Mesenchymal stem cell (in vitro differentiated cells and primary cell): Measurements from ENCODE around the gene HSPB7.
"Not testable (repeated sequence)": the region's sequence is repeated elsewhere in the genome, so short reads cannot be mapped to it uniquely, and the experiment has no call there.

ENCODE experiments used
- DNase-seq: peaks from one replicate; pipeline ENCODE4 v3.0.0-alpha.2; 2013
- H2AFZ ChIP-seq: one replicate; pipeline ENCODE4 v1.6.1; 2013; ENCODE audit warnings: low read depth, mild to moderate bottlenecking, control low read depth, inconsistent platforms, low read length, moderate library complexity
- H2AK5ac ChIP-seq: 2 replicates; pipeline ENCODE4 v1.6.1; 2013; ENCODE audit warnings: low read length, moderate library complexity, mild to moderate bottlenecking, inconsistent platforms; ENCODE audit not compliant: severe bottlenecking
- H2BK120ac ChIP-seq: one replicate; pipeline ENCODE4 v1.6.1; 2013; ENCODE audit warnings: low read depth, mild to moderate bottlenecking, inconsistent platforms, low read length, moderate library complexity
- H2BK12ac ChIP-seq, 2 experiments: one replicate each; pipeline ENCODE4 v1.6.1; 2013; ENCODE audit warnings: inconsistent platforms in 2 of 2, low read length in 2 of 2, mild to moderate bottlenecking in 2 of 2, moderate library complexity in 2 of 2, control low read depth in 1 of 2
- H2BK15ac ChIP-seq: one replicate; pipeline ENCODE4 v1.6.1; 2013; ENCODE audit warnings: mild to moderate bottlenecking, low read depth, inconsistent platforms; ENCODE audit not compliant: poor library complexity, severe bottlenecking
- H2BK5ac ChIP-seq: 2 replicates; pipeline ENCODE4 v1.6.1; 2013; ENCODE audit warnings: low read depth, mild to moderate bottlenecking, low read length, control low read depth, inconsistent platforms; ENCODE audit not compliant: poor library complexity, severe bottlenecking
- H3K14ac ChIP-seq, 2 experiments: one replicate each; pipeline ENCODE4 v1.6.1; 2013; ENCODE audit warnings: inconsistent platforms in 2 of 2, low read length in 2 of 2, control low read depth in 1 of 2, mild to moderate bottlenecking in 1 of 2, moderate library complexity in 1 of 2
- H3K18ac ChIP-seq, 2 experiments: one replicate each; pipeline ENCODE4 v1.6.1; 2013; ENCODE audit warnings: inconsistent platforms in 2 of 2, low read length in 2 of 2, control low read depth in 1 of 2, low read depth in 1 of 2, mild to moderate bottlenecking in 1 of 2
- H3K23ac ChIP-seq, 2 experiments: one replicate each; pipeline ENCODE4 v1.6.1; 2013; ENCODE audit warnings: inconsistent platforms in 2 of 2, low read length in 2 of 2, mild to moderate bottlenecking in 2 of 2, moderate library complexity in 2 of 2, control low read depth in 1 of 2
- H3K27ac ChIP-seq: 2 replicates; pipeline ENCODE4 v1.5.1; 2013; ENCODE audit warnings: mild to moderate bottlenecking, moderate library complexity, low read length, control low read depth, inconsistent platforms; ENCODE audit not compliant: poor library complexity, severe bottlenecking
- H3K27me3 ChIP-seq, 2 experiments: 2 replicates each; pipeline versions ENCODE4 v1.6.1 to v1.7.0; 2013; ENCODE audit warnings: low read length in 2 of 2, mild to moderate bottlenecking in 2 of 2, moderate library complexity in 2 of 2, control low read depth in 1 of 2, inconsistent platforms in 1 of 2; ENCODE audit not compliant: control insufficient read depth in 1 of 2, insufficient read depth in 1 of 2
- H3K36me3 ChIP-seq, 2 experiments: 2 replicates each; pipeline versions ENCODE4 v1.6.1 to v1.7.0; 2013; ENCODE audit warnings: low read length in 2 of 2, control low read depth in 1 of 2, inconsistent platforms in 1 of 2, low read depth in 1 of 2, mild to moderate bottlenecking in 1 of 2; ENCODE audit not compliant: insufficient read depth in 2 of 2, control insufficient read depth in 1 of 2
- H3K4ac ChIP-seq, 2 experiments: one replicate each; pipeline ENCODE4 v1.6.1; 2013; ENCODE audit warnings: inconsistent platforms in 2 of 2, low read length in 2 of 2, mild to moderate bottlenecking in 2 of 2, moderate library complexity in 2 of 2, control low read depth in 1 of 2, low read depth in 1 of 2
- H3K4me1 ChIP-seq: 2 replicates; pipeline ENCODE4 v1.6.1; 2013; ENCODE audit warnings: low read depth, low read length, control low read depth; ENCODE audit not compliant: control insufficient read depth, insufficient read depth
- H3K4me2 ChIP-seq: 2 replicates; pipeline ENCODE4 v1.6.1; 2013; ENCODE audit warnings: low read length, mild to moderate bottlenecking, inconsistent platforms; ENCODE audit not compliant: poor library complexity, severe bottlenecking
- H3K4me3 ChIP-seq, 2 experiments: 2 replicates each; pipeline versions ENCODE4 v1.5.1 to v1.7.0; 2013; ENCODE audit warnings: low read length in 2 of 2, mild to moderate bottlenecking in 2 of 2, control low read depth in 1 of 2, low read depth in 1 of 2; ENCODE audit not compliant: insufficient read depth in 1 of 2
- H3K79me1 ChIP-seq: replicated peaks from 2 replicates; pipeline ENCODE4 v1.6.1; 2013; ENCODE audit warnings: mild to moderate bottlenecking, control low read depth, low read length, inconsistent platforms; ENCODE audit not compliant: poor library complexity, severe bottlenecking
- H3K9ac ChIP-seq: 2 replicates; pipeline ENCODE4 v1.7.0; 2013; ENCODE audit warnings: mild to moderate bottlenecking, low read length, moderate library complexity
- H3K9me3 ChIP-seq: 2 replicates; pipeline ENCODE4 v1.7.0; 2013; ENCODE audit warnings: mild to moderate bottlenecking, low read length; ENCODE audit not compliant: control insufficient read depth
- H4K8ac ChIP-seq: one replicate; pipeline ENCODE4 v1.6.1; 2013; ENCODE audit warnings: inconsistent platforms, mild to moderate bottlenecking, low read length, moderate library complexity
- H4K91ac ChIP-seq: one replicate; pipeline ENCODE4 v1.6.1; 2013; ENCODE audit warnings: mild to moderate bottlenecking, low read length, inconsistent platforms
- WGBS: methylation state at CpG from one replicate; pipeline ENCODE4 v1.1.7; 2013; ENCODE audit warnings: mixed read lengths; 5-methylcytosine and 5-hydroxymethylcytosine counted together

HSPB7 gene

DNA sequence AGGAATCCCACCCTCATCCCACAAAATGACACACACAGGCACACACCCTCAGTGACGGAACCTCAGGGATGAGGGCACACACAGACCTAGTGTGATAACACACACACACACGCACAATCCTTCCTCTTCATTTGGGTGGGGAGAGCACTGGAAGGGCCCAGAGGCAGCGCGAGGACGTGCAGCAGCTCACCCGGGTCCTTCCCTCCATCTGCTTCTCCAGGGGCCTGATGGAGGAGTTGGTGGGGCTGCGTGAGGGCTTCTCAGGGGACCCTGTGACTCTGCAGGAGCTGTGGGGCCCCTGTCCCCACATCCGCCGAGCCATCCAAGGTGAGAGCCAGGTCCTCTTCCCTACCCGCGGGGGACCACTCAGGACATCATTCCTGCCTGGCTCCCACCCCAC lies 4.5 kb upstream of the HSPB7 start:
- Histone ChIP-seq H3K4me2 (no peak overlapping the region), H3K4me1 (peaks cover 32% of the 10 kb centered on the region), H2AFZ (no peak overlapping the region), H4K8ac (no peak overlapping the region), H3K4ac (no peak overlapping the region), H3K9me3 (no peaks in the 10 kb centered on the region), H2AK5ac (no peak overlapping the region), H4K91ac (no peak overlapping the region), H3K18ac (no peak overlapping the region), H3K79me1 (no peaks in the 10 kb centered on the region), H2BK5ac (no peak overlapping the region), H3K9ac (no peak overlapping the region), H3K27ac (no peak overlapping the region), H3K27me3 (peaks cover 2 to 4% of the 10 kb centered on the region in 2 experiments), H3K14ac (no peak overlapping the region), H2BK15ac (no peak overlapping the region), H3K36me3 (no peaks in the 10 kb centered on the region), H2BK12ac (peak overlapping the region in 1 of 2 experiments; percentile 21), H2BK120ac (no peak overlapping the region), H3K4me3 (no peak overlapping the region), H3K23ac (no peak overlapping the region)
- 63% methylated on average over 2 of the region's 11 CpGs for WGBS
- no peak for DNase-seq

DNA sequence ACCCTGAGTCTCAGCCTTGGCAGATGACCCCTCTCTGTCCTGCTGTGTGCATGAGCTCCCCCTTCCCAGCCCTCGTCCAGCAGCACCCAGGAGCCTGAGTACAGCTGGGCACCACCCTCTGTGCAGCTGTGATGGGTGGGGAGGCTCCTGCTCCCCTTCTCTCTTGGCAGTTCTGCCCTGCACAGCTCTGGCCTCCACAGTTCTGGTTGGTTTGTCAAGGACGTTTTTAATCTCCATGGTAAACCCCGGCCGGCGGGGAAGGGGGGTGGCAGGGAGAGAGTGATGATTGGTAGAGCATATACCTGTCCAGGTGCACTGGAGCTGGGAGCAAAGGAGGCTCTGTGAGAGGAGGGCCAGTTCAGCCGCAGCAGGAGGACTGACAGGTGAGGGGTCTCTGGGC lies 3.8 kb upstream of the HSPB7 start, which contains the start of gene CLCNKA:
TSS of gene CLCNKA (plus strand) at position 356 of the 400 bp plus-strand sequence. CDS start 584 bp downstream, outside the sequence.
- WGBS = 77% methylated on average over 6 of the region's 6 CpGs

DNA sequence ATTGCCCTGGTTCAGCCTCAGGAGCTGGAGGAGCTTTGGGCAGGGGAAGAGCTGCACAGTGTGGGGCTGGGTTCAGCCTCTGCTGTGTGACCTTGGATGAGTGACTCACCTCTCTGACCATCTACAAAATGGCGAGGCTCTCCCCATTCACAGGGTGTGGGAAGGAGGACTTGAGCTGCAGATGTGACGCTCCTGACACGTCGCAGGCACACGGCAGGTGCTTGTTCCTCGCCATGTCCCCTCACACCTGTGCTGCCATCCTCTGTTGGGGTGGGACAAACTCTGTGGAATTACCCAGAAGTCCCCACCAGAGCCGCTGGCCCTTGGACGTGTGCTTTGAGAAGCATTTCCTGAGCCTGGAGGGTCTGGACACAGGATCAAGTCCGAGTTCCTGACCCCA lies 3.0 kb upstream of the HSPB7 start:
- not testable (repeated sequence) for H2BK5ac ChIP-seq, H2BK120ac ChIP-seq, H3K27ac ChIP-seq, H3K9ac ChIP-seq, H2AK5ac ChIP-seq, H4K8ac ChIP-seq, H2BK12ac ChIP-seq, H3K27me3 ChIP-seq, DNase-seq, H3K4ac ChIP-seq, H3K23ac ChIP-seq, H3K14ac ChIP-seq, H3K4me3 ChIP-seq, H3K18ac ChIP-seq, H2BK15ac ChIP-seq, H4K91ac ChIP-seq, H2AFZ ChIP-seq, H3K4me2 ChIP-seq, H3K9me3 ChIP-seq, H3K36me3 ChIP-seq, H3K79me1 ChIP-seq
- WGBS = 75% methylated on average over 9 of the region's 9 CpGs
- peaks cover 36% of the 10 kb centered on the region for H3K4me1 ChIP-seq

More for the DNA sequence above, 3.8 kb upstream of the HSPB7 start, which contains the start of gene CLCNKA:
- Histone ChIP-seq H2AK5ac (no peak within 1 kb of the TSS), H3K79me1 (no peaks in the 10 kb centered on the region), H2AFZ (no peak within 1 kb of the TSS), H3K27me3 (peaks cover 0 to 4% of the 10 kb centered on the region in 2 experiments), H3K18ac (peak within 1 kb of the TSS in 1 of 2 experiments; percentile 49), H3K27ac (no peak within 1 kb of the TSS), H3K9me3 (no peaks in the 10 kb centered on the region), H3K4ac (no peak within 1 kb of the TSS), H2BK120ac (no peak within 1 kb of the TSS), H3K9ac (no peak within 1 kb of the TSS), H3K4me1 (peaks cover 33% of the 10 kb centered on the region), H3K4me3 (no peak within 1 kb of the TSS), H3K36me3 (no peaks in the 10 kb centered on the region), H4K91ac (peak within 1 kb of the TSS; percentile 18), H3K23ac (no peak within 1 kb of the TSS), H2BK15ac (no peak within 1 kb of the TSS), H3K4me2 (no peak within 1 kb of the TSS), H2BK12ac (peak within 1 kb of the TSS in 1 of 2 experiments; percentile 21), H2BK5ac (no peak within 1 kb of the TSS), H3K14ac (no peak within 1 kb of the TSS), H4K8ac (no peak within 1 kb of the TSS)
- DNase-seq = no peak

DNA sequence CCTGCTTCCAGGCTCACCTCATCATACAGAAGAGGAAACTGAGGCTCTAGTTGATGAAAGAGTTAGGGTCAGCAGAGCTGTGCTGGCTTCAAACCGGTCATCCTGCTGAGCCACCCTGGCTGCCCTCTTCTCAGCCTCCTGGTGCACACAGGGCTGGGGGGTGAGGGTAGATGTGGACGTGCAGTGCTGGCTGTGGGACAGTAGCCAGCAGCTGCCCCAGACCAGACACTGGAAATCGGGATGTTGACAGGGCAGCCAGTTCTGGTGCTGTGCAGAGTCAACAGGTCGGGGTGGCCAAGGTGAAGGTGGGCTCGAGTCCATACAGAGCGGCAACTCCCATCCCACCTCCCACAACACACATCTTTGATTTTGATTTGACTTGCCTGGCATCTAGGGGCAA lies 2.5 kb upstream of the HSPB7 start:
- H3K9me3 ChIP-seq = no peaks in the 10 kb centered on the region
- H3K14ac ChIP-seq = peak overlapping the region in 1 of 2 experiments; percentile 67
- no peak overlapping the region for H2AK5ac ChIP-seq
- H4K91ac ChIP-seq = peak overlapping the region; percentile 74
- peak overlapping the region in 1 of 2 experiments; percentile 53 for H3K4ac ChIP-seq
- H2BK5ac ChIP-seq = no peak overlapping the region
- DNase-seq = no peak
- H3K4me3 ChIP-seq = no peak overlapping the region
- peaks cover 0 to 4% of the 10 kb centered on the region in 2 experiments for H3K27me3 ChIP-seq
- no peak overlapping the region for H3K27ac ChIP-seq
- no peak overlapping the region for H3K4me2 ChIP-seq
- peaks cover 36% of the 10 kb centered on the region for H3K4me1 ChIP-seq
- H3K79me1 ChIP-seq = no peaks in the 10 kb centered on the region
- peak overlapping the region; percentile 4 for H2BK15ac ChIP-seq
- WGBS = 90% methylated on average over 6 of the region's 6 CpGs
- H3K9ac ChIP-seq = no peak overlapping the region
- peak overlapping the region in 1 of 2 experiments; percentile 41 for H2BK12ac ChIP-seq
- no peak overlapping the region for H2BK120ac ChIP-seq
- H4K8ac ChIP-seq = peak overlapping the region; percentile 29
- no peak overlapping the region for H2AFZ ChIP-seq
- H3K18ac ChIP-seq = no peak overlapping the region
- H3K36me3 ChIP-seq = no peaks in the 10 kb centered on the region
- no peak overlapping the region for H3K23ac ChIP-seq
